PC-3 (cell line): ENCODE measurements around the gene PIMREG. TPM values are rescaled to one million over a fixed set of nuclear protein-coding genes. Genes with fewer than 3 reads are reported as not detected.

Experiments
- ATAC-seq: fragments of 200-7000 bp; cut with Tn5 transposase; 2 replicates; pipeline ENCODE4 v1.9.1; 2020; ENCODE audit warnings: mild to moderate bottlenecking, moderate library complexity
- BruUV-seq: library from RNA; stranded (reverse); fragments of 400-500 nt; replicated peaks from 2 replicates; lab custom pipeline; 2021; lab: Mats Ljungman, UMichigan
- CTCF ChIA-PET: fragments of 300-600 bp; sonication (Branson Sonifier 250); formaldehyde crosslinking; loops from one replicate; lab custom pipeline; 2022; ENCODE audit warnings: antibody characterized with exemption; lab: Charles Lee
- POLR2A ChIA-PET: fragments of 300-600 bp; sonication (Branson Sonifier 250); formaldehyde crosslinking; loops from one replicate; lab custom pipeline; 2022; ENCODE audit warnings: antibody characterized with exemption; ENCODE audit not compliant: unreplicated experiment; lab: Charles Lee
- DNase-seq: peaks from one replicate; pipeline ENCODE4 v3.0.0-alpha.2; 2015
- H2AFZ ChIP-seq: fragments of 300-600 bp; sonication (generic); 2 replicates; pipeline ENCODE4 v1.6.0; 2016; ENCODE audit warnings: antibody characterized with exemption, low read length
- H3F3A ChIP-seq: fragments of 300-600 bp; sonication (generic); one replicate; pipeline ENCODE4 v1.6.0; 2017; ENCODE audit warnings: antibody characterized with exemption, low read length, control low read depth, mild to moderate bottlenecking; ENCODE audit not compliant: unreplicated experiment
- H3K27ac ChIP-seq: fragments of 300-600 bp; sonication (generic); 2 replicates; pipeline ENCODE4 v1.5.1; 2016; ENCODE audit warnings: mild to moderate bottlenecking, low read length
- H3K27me3 ChIP-seq: fragments of 300-600 bp; sonication (generic); 2 replicates; pipeline ENCODE4 v1.6.1; 2016; ENCODE audit warnings: low read length, mixed read lengths
- H3K36me3 ChIP-seq: fragments of 300-600 bp; sonication (generic); 2 replicates; pipeline ENCODE4 v1.6.1; 2016; ENCODE audit warnings: low read depth, mixed run types, low read length, mixed read lengths
- H3K4me1 ChIP-seq: fragments of 300-600 bp; sonication (generic); 2 replicates; pipeline ENCODE4 v1.5.1; 2016; ENCODE audit warnings: low read length; ENCODE audit not compliant: insufficient read depth
- H3K4me2 ChIP-seq: fragments of 300-600 bp; sonication (generic); 2 replicates; pipeline ENCODE4 v1.6.0; 2016; ENCODE audit warnings: low read length
- H3K4me3 ChIP-seq: fragments of 300-600 bp; sonication (generic); 2 replicates; pipeline ENCODE4 v1.5.1; 2016; ENCODE audit warnings: mild to moderate bottlenecking, low read length, mixed read lengths
- H3K79me2 ChIP-seq: fragments of 300-600 bp; sonication (generic); 2 replicates; pipeline ENCODE4 v1.6.1; 2017; ENCODE audit warnings: low read length, mixed read lengths
- H3K9ac ChIP-seq: fragments of 300-600 bp; sonication (generic); 2 replicates; pipeline ENCODE4 v1.6.0; 2016; ENCODE audit warnings: mild to moderate bottlenecking, low read length
- H3K9me2 ChIP-seq: fragments of 300-600 bp; sonication (generic); replicated peaks from 2 replicates; pipeline ENCODE4 v1.6.1; 2016; ENCODE audit warnings: mixed run types, low read length, mixed read lengths
- H3K9me3 ChIP-seq: fragments of 300-600 bp; sonication (generic); 2 replicates; pipeline ENCODE4 v1.6.1; 2016; ENCODE audit warnings: low read length, mixed read lengths
- H4K20me1 ChIP-seq: fragments of 300-600 bp; sonication (generic); 2 replicates; pipeline ENCODE4 v1.6.1; 2016; ENCODE audit warnings: low read length, mixed read lengths
- CTCF ChIP-seq: fragments of 300-600 bp; sonication (generic); conservative IDR thresholded peaks from 2 replicates; pipeline ENCODE4 v1.5.1; 2017; ENCODE audit warnings: antibody characterized with exemption, low read depth, mild to moderate bottlenecking, low read length
- EZH2 ChIP-seq: fragments of 300-600 bp; sonication (generic); IDR thresholded peaks from one replicate; pipeline ENCODE4 v1.6.1; 2017; ENCODE audit warnings: antibody characterized with exemption, mild to moderate bottlenecking, low read length; ENCODE audit not compliant: unreplicated experiment
- EZH2phosphoT487 ChIP-seq: fragments of 300-600 bp; sonication (generic); IDR thresholded peaks from 2 replicates; pipeline ENCODE4 v1.6.1; 2018; ENCODE audit warnings: mild to moderate bottlenecking, antibody characterized with exemption, low read length, borderline replicate concordance
- intact Hi-C: fragments of 100-400 bp; cut with micrococcal nuclease; formaldehyde crosslinking; loops from 2 replicates; pipeline ENCODE4 v1.9.0; 2023
- total RNA-seq: library from RNA; depleted of rRNA; stranded (reverse); fragments of >200 nt; gene quantifications from 2 replicates; pipeline ENCODE4 v1.2.3, GENCODE V29; 2014

The PIMREG gene
- total RNA-seq, 1 experiment from 2014 or later = 67.6 TPM

- no peak for TF ChIP-seq EZH2phosphoT487
- peak; percentile 70 for TF ChIP-seq CTCF
- no peak for TF ChIP-seq EZH2
- intact Hi-C loops = loop anchor here (2.0 kb wide), 1 partner anchor 132 kb away; no protein-coding TSS in a partner anchor
- H3K4me2 ChIP-seq = no peak overlapping the region
- H3K9ac ChIP-seq = no peak overlapping the region
- no peaks in the 10 kb centered on the region for H3K4me1 ChIP-seq
- H3K79me2 ChIP-seq = no peaks in the 10 kb centered on the region
- CTCF ChIA-PET = interaction anchor here (0.5 to 1.0 kb wide), 3 partner anchors 127 to 677 kb away, joined by 3 to 6 read pairs (median 3); no protein-coding TSS in a partner anchor
- H4K20me1 ChIP-seq = no peaks in the 10 kb centered on the region
- POLR2A ChIA-PET = no interaction called here
- no peak overlapping the region for H2AFZ ChIP-seq
- DNase-seq (peak; percentile 73), ATAC-seq (peak; percentile 67)
- no peaks in the 10 kb centered on the region; the same call in 1 of the 2 replicates for H3K27me3 ChIP-seq
- H3K4me3 ChIP-seq = no peak overlapping the region
- H3K9me3 ChIP-seq = no peaks in the 10 kb centered on the region
- no peaks in the 10 kb centered on the region for H3K36me3 ChIP-seq
- no peak overlapping the region for H3K27ac ChIP-seq
- BruUV-seq = no TSS peak
- no peaks in the 10 kb centered on the region for H3K9me2 ChIP-seq
- H3F3A ChIP-seq = no peaks in the 10 kb centered on the region
Measured at GRCh38 chr17:6413065-6413464, 31.2 kb upstream of the PIMREG start.

DNA sequence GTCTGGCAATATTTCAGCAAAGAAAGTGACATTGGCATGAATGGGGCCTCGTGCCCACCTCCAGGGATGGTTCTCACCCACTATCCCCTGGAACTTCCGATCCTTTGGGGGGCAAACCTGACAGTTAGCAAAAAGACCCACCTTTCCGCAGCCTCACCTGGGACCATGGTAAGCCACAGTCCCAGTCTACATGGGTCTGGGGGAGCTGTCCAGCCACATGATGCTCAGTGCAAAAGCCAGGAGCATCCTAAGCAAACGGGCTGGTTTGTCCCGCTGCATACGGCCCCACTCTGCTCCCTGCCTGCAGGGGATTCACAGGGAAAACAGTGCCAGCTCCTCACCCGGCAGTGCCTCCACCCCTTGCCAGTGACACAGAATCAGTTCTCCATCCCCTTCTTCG, 28.6 kb upstream of the PIMREG start:
- no TSS peak for BruUV-seq
- no peak overlapping the region for H3K4me2 ChIP-seq
- no peak overlapping the region for H3K4me3 ChIP-seq
- CTCF ChIA-PET = no interaction called here
- H3K9ac ChIP-seq = no peak overlapping the region
- TF ChIP-seq EZH2 (no peak), CTCF (no peak), EZH2phosphoT487 (no peak)
- H3K4me1 ChIP-seq = no peaks in the 10 kb centered on the region
- no peak overlapping the region for H3K27ac ChIP-seq
- no peaks in the 10 kb centered on the region for H3K27me3 ChIP-seq
- H3K9me2 ChIP-seq = no peaks in the 10 kb centered on the region
- no peaks in the 10 kb centered on the region for H3K79me2 ChIP-seq
- POLR2A ChIA-PET = no interaction called here
- no peaks in the 10 kb centered on the region for H4K20me1 ChIP-seq
- intact Hi-C loops = no loop called here
- ATAC-seq (no peak), DNase-seq (no peak)
- no peak overlapping the region for H2AFZ ChIP-seq
- no peaks in the 10 kb centered on the region for H3K36me3 ChIP-seq
- H3K9me3 ChIP-seq = no peaks in the 10 kb centered on the region
- H3F3A ChIP-seq = no peaks in the 10 kb centered on the region

- H3K4me1 ChIP-seq = no peaks in the 10 kb centered on the region
- H3K27ac ChIP-seq = no peak overlapping the region
- ChIA-PET POLR2A (no interaction called here), CTCF (no interaction called here)
- BruUV-seq = no TSS peak
- no peak overlapping the region for H3K9ac ChIP-seq
- peak; percentile 43 for DNase-seq
- peak; percentile 54 for ATAC-seq
- TF ChIP-seq EZH2 (no peak), EZH2phosphoT487 (no peak), CTCF (peak; percentile 60)
- H3K79me2 ChIP-seq = no peaks in the 10 kb centered on the region
- H2AFZ ChIP-seq = 0 out of 2 replicates have a peak overlapping the region, but pooled peaks have one; percentile 30
- H3K9me2 ChIP-seq = no peaks in the 10 kb centered on the region
- H3K9me3 ChIP-seq = no peaks in the 10 kb centered on the region
- no peaks in the 10 kb centered on the region for H3F3A ChIP-seq
- intact Hi-C loops = loop anchor here (5.0 kb wide), 1 partner anchor 913 kb away; no protein-coding TSS in a partner anchor
- H3K4me3 ChIP-seq = no peak overlapping the region
- no peaks in the 10 kb centered on the region for H4K20me1 ChIP-seq
- H3K4me2 ChIP-seq = peak overlapping the region; percentile 16; the same call in 1 of the 2 replicates
- no peaks in the 10 kb centered on the region for H3K36me3 ChIP-seq
- no peaks in the 10 kb centered on the region for H3K27me3 ChIP-seq
Measured at GRCh38 chr17:6420173-6420641, 24.0 kb upstream of the PIMREG start.
